ENCODE measurements around the gene CDHR1. TPM values are rescaled to one million over a fixed set of nuclear protein-coding genes. Genes with fewer than 3 reads are reported as not detected.
"Not testable (repeated sequence)": the region's sequence is repeated elsewhere in the genome, so short reads cannot be mapped to it uniquely, and the experiment has no call there.

The CDHR1 gene
- polyA plus RNA-seq, 1 experiment, result not detected

DNA sequence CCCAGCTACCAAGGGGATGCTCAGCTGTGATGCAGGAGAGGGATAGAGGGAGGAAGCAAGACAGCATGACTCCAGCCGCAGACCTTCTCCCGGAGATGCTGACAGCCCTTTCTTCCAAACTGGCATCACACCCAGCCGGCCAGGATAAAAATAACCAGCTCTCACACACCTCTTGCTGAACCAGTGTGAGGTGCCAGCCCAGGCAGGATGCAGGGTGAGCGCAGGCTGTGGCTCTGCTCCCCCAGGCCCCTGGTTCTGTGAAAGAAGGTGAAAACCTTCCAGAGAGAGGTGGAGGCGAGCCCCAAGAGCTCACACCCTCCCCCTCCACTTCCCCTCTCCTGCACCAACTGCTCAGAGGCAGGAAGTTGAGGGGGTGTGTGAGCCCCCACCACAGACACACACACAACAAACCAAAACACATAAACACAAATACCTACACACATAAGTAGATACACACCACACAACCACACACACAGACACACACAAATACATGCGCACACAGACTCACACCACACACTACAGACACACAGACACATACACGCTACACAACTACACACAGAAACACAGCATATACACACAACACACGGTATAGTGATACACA lies 16.7 kb upstream of the CDHR1 start:
- DNase-seq (ENCODE audit: low read depth, low spot score), result no peak
- CTCF ChIA-PET, result no interaction called here
- TF ChIP-seq, protein P1, sequence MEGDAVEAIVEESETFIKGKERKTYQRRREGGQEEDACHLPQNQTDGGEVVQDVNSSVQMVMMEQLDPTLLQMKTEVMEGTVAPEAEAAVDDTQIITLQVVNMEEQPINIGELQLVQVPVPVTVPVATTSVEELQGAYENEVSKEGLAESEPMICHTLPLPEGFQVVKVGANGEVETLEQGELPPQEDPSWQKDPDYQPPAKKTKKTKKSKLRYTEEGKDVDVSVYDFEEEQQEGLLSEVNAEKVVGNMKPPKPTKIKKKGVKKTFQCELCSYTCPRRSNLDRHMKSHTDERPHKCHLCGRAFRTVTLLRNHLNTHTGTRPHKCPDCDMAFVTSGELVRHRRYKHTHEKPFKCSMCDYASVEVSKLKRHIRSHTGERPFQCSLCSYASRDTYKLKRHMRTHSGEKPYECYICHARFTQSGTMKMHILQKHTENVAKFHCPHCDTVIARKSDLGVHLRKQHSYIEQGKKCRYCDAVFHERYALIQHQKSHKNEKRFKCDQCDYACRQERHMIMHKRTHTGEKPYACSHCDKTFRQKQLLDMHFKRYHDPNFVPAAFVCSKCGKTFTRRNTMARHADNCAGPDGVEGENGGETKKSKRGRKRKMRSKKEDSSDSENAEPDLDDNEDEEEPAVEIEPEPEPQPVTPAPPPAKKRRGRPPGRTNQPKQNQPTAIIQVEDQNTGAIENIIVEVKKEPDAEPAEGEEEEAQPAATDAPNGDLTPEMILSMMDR (IDR thresholded peaks at IDR 0.05; ENCODE audit: low read depth, low read length), result no peak
- no peak overlapping the region for H3K27ac ChIP-seq (ENCODE audit: low read depth, low read length)
- no peak overlapping the region for H3K4me3 ChIP-seq (ENCODE audit: low read depth, low read length)
- H3K27me3 ChIP-seq (ENCODE audit: control insufficient read depth, insufficient read depth, low read length), result peaks cover 4% of the 10 kb centered on the region
- H3K9me3 ChIP-seq (ENCODE audit: control insufficient read depth, insufficient read depth, low read length), result no peaks in the 10 kb centered on the region; the same call in 1 of the 2 replicates
- POLR2A ChIA-PET, result no interaction called here

DNA sequence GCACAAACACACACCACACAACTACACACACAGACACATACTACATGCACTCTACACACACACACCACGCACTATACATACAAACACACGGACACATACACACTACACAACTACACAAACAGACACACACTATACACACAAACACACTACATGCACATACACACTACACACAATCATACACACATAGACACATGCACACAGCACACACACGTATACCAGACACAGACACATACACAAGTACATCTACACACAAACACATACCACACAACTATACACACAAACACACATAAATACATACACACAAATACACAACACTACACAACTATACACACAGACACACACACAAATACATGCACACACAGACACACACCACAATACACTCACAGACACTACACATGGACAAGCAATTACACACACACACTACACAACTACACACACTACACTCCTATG lies 16.2 kb upstream of the CDHR1 start:
- no peak overlapping the region for H3K27ac ChIP-seq (ENCODE audit: low read depth, low read length)
- ChIA-PET CTCF (no interaction called here), POLR2A (no interaction called here)
- no peaks in the 10 kb centered on the region; the same call in 1 of the 2 replicates for H3K9me3 ChIP-seq (ENCODE audit: control insufficient read depth, insufficient read depth, low read length)
- TF ChIP-seq, protein P1 (IDR thresholded peaks at IDR 0.05; ENCODE audit: low read depth, low read length), result no peak
- H3K4me3 ChIP-seq (ENCODE audit: low read depth, low read length), result no peak overlapping the region
- DNase-seq (ENCODE audit: low read depth, low spot score), result no peak
- peaks cover 4% of the 10 kb centered on the region for H3K27me3 ChIP-seq (ENCODE audit: control insufficient read depth, insufficient read depth, low read length)

DNA sequence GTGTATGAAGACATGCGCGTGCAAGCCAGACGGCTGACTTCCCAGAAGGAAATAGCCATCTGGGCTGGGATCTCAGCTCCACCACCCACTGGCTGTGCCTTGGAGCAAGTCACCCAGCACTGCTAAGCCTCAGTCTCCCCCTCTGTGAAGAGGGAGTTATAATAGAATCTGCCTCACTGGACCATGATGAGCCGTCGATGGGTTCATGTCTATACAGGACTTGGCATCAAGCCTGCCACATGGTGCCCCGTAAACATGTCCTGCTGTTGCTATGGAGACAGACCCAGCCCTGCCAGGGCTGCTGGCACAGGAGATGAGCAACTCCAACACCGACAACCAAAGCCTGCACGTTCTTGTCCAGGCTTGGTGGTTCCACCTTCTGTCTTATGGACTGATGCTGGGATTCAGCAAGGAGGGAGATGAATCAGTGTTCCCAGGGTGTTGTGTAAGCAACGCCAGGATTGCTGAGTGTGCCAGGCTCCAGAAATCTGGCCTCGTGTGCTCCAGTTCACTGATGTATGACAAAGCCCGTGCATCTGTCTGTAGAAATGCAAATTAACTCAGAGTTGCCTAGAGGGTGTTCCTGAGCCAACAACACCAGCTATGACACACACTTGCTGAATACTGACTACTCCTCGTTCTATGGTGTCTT lies 15.2 kb upstream of the CDHR1 start:
- H3K4me3 ChIP-seq (ENCODE audit: low read depth, low read length), result no peak overlapping the region
- H3K27ac ChIP-seq (ENCODE audit: low read depth, low read length), result no peak overlapping the region
- POLR2A ChIA-PET, result no interaction called here
- H3K9me3 ChIP-seq (ENCODE audit: control insufficient read depth, insufficient read depth, low read length), result no peaks in the 10 kb centered on the region; the same call in 1 of the 2 replicates
- H3K27me3 ChIP-seq (ENCODE audit: control insufficient read depth, insufficient read depth, low read length), result peaks cover 4% of the 10 kb centered on the region
- CTCF ChIA-PET, result no interaction called here
- TF ChIP-seq, protein P1 (IDR thresholded peaks at IDR 0.05; ENCODE audit: low read depth, low read length), result no peak
- DNase-seq (ENCODE audit: low read depth, low spot score), result no peak

DNA sequence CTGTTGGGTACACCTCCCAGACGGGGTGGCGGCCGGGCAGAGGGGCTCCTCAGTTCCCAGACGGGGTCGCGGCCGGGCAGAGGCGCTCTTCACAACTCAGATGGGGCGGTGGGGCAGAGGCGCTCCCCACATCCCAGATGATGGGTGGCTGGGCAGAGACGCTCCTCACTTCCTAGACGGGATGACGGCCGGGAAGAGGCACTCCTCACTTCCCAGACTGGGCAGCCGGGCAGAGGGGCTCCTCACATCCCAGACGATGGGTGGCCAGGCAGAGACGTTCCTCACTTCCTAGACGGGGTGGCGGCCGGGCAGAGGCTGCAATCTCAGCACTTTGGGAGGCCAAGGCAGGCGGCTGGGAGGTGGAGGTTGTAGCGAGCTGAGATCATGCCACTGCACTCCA lies 14.0 kb upstream of the CDHR1 start:
- CTCF ChIA-PET; H3K27me3 ChIP-seq (ENCODE audit: control insufficient read depth, insufficient read depth, low read length); H3K9me3 ChIP-seq (ENCODE audit: control insufficient read depth, insufficient read depth, low read length); H3K27ac ChIP-seq (ENCODE audit: low read depth, low read length); DNase-seq (ENCODE audit: low read depth, low spot score); H3K4me3 ChIP-seq (ENCODE audit: low read depth, low read length); POLR2A ChIA-PET: not testable (repeated sequence)

DNA sequence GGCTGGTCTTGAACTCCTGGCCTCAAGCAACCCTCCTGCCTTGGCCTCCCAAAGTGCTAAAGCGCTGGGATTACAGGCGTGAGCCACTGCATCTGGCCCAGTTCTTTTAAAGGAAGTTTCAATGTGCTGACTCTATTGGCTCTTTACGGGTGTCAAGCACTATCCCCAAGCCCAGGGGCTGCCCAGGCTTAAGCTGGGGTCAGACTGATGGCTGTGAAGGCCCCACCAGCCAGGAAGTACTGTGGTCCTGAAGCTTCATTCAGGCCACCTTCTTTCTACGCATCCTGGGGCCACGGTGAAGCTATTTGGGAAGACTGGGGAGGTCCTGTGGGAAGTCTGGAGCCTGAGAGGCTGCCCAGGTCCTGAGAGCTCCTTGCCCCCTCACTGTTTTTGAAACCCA lies 12.7 kb upstream of the CDHR1 start:
- CTCF ChIA-PET, result no interaction called here
- H3K27ac ChIP-seq (ENCODE audit: low read depth, low read length), result no peak overlapping the region
- H3K9me3 ChIP-seq (ENCODE audit: control insufficient read depth, insufficient read depth, low read length), result no peaks in the 10 kb centered on the region; the same call in 1 of the 2 replicates
- H3K27me3 ChIP-seq (ENCODE audit: control insufficient read depth, insufficient read depth, low read length), result peaks cover 4% of the 10 kb centered on the region
- no peak overlapping the region for H3K4me3 ChIP-seq (ENCODE audit: low read depth, low read length)
- POLR2A ChIA-PET, result no interaction called here
- no peak for DNase-seq (ENCODE audit: low read depth, low spot score)
- TF ChIP-seq, protein P1 (IDR thresholded peaks at IDR 0.05; ENCODE audit: low read depth, low read length), result no peak

All from AG04450 (cell line).